Measurements from ENCODE around the gene RNF144B. TPM values are rescaled to one million over a fixed set of nuclear protein-coding genes. Genes with fewer than 3 reads are reported as not detected.

The RNF144B gene
- total RNA-seq, 3 donors from 2014 or later, result 24.3 to 37.0 (median 24.8) TPM

- intact Hi-C loops (cut with DNase I; ENCODE audit: low total_unique reads), result no loop called here
- H3K4me1 ChIP-seq, result peaks cover 0 to 4% of the 10 kb centered on the region in 2 donors
- no peak overlapping the region for H3K4me3 ChIP-seq
- no peaks in the 10 kb centered on the region for H3K27me3 ChIP-seq
- no peak for DNase-seq (ENCODE audit: low spot score in 2 of 2)
- H3K9me3 ChIP-seq, result no peaks in the 10 kb centered on the region
- TF ChIP-seq, protein P1, sequence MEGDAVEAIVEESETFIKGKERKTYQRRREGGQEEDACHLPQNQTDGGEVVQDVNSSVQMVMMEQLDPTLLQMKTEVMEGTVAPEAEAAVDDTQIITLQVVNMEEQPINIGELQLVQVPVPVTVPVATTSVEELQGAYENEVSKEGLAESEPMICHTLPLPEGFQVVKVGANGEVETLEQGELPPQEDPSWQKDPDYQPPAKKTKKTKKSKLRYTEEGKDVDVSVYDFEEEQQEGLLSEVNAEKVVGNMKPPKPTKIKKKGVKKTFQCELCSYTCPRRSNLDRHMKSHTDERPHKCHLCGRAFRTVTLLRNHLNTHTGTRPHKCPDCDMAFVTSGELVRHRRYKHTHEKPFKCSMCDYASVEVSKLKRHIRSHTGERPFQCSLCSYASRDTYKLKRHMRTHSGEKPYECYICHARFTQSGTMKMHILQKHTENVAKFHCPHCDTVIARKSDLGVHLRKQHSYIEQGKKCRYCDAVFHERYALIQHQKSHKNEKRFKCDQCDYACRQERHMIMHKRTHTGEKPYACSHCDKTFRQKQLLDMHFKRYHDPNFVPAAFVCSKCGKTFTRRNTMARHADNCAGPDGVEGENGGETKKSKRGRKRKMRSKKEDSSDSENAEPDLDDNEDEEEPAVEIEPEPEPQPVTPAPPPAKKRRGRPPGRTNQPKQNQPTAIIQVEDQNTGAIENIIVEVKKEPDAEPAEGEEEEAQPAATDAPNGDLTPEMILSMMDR (IDR thresholded peaks at IDR 0.05), result no peak
- TF ChIP-seq POLR2AphosphoS5 (IDR thresholded peaks at IDR 0.05) (no peak), POLR2A (IDR thresholded peaks at IDR 0.05) (no peak)
- H3K27ac ChIP-seq, result peak overlapping the region in 1 of 2 donors; percentile 20
- H3K36me3 ChIP-seq, result no peaks in the 10 kb centered on the region
Observed at GRCh38 chr6:18489335-18489734, 102.2 kb downstream of the RNF144B start.

DNA sequence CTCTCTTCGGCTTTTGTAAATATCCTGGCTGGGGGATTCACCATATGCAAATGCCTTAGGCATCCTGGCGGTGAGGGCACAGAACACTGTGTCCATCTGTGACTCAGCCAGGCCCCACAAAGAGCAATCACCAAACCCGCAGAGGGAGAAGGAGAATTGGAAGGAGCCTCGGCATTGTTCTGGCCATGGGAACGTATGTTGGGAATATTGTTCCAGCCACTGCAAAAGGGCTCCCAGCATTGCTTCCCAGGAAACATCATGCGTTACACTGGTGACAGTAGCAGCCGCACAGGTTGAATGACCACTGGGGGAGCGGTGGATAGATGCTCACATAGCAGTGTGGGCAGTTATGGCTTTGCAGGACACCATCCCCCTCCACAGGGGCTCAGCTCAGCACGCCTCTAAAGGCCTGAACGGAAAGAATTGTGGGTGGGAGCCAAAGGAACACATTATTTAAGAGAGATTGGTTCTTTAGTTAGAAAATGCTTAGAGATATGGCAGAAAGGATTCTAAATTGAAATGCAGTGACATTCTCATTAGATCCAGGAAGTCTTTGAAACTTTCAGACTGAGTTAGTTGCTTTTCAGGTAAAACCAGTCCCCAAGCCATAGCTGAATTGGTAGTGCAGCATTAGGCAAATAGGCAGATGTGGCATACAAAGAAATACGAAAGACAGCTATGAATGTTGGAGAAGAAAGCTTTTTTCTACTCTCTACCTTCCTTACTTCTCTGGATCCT lies 104.3 kb downstream of the RNF144B start:
- intact Hi-C loops (cut with DNase I; ENCODE audit: low total_unique reads), result no loop called here
- Histone ChIP-seq H3K27me3 (no peaks in the 10 kb centered on the region), H3K4me3 (peak overlapping the region in 1 of 3 donors; percentile 9), H3K4me1 (peaks cover 0 to 4% of the 10 kb centered on the region in 2 donors), H3K27ac (peak overlapping the region; percentile 71 to 84), H3K36me3 (no peaks in the 10 kb centered on the region), H3K9me3 (no peaks in the 10 kb centered on the region)
- peak in 1 of 2 donors; percentile 33 for DNase-seq (ENCODE audit: low spot score in 2 of 2)
- peak in 1 of 3 donors; percentile 31 for TF ChIP-seq POLR2AphosphoS5 (IDR thresholded peaks at IDR 0.05)
- TF ChIP-seq POLR2A (IDR thresholded peaks at IDR 0.05), result no peak
- TF ChIP-seq, protein P1 (IDR thresholded peaks at IDR 0.05), result peak in 1 of 3 donors; percentile 21

- intact Hi-C loops (cut with DNase I; ENCODE audit: low total_unique reads), result no loop called here
- no peak for DNase-seq (ENCODE audit: low spot score in 2 of 2)
- Histone ChIP-seq H3K4me1 (peaks cover 0 to 4% of the 10 kb centered on the region in 2 donors), H3K27ac (peak overlapping the region; percentile 71 to 84), H3K36me3 (no peaks in the 10 kb centered on the region), H3K27me3 (no peaks in the 10 kb centered on the region), H3K9me3 (no peaks in the 10 kb centered on the region), H3K4me3 (no peak overlapping the region)
- TF ChIP-seq, protein P1 (IDR thresholded peaks at IDR 0.05), result no peak
- TF ChIP-seq POLR2A (IDR thresholded peaks at IDR 0.05) (no peak), POLR2AphosphoS5 (IDR thresholded peaks at IDR 0.05) (no peak)
Observed at GRCh38 chr6:18492972-18493371, 105.8 kb downstream of the RNF144B start.

- H3K27me3 ChIP-seq, result no peaks in the 10 kb centered on the region
- H3K36me3 ChIP-seq, result no peaks in the 10 kb centered on the region
- intact Hi-C loops (cut with DNase I; ENCODE audit: low total_unique reads), result no loop called here
- peaks cover 0 to 4% of the 10 kb centered on the region in 2 donors for H3K4me1 ChIP-seq
- DNase-seq (ENCODE audit: low spot score in 2 of 2), result peak in 1 of 2 donors; percentile 49
- peak in 1 of 3 donors; percentile 53 for TF ChIP-seq POLR2AphosphoS5 (IDR thresholded peaks at IDR 0.05)
- TF ChIP-seq POLR2A (IDR thresholded peaks at IDR 0.05), result no peak
- H3K4me3 ChIP-seq, result no peak overlapping the region
- no peaks in the 10 kb centered on the region for H3K9me3 ChIP-seq
- H3K27ac ChIP-seq, result peak overlapping the region; percentile 71 to 84
Observed at GRCh38 chr6:18493382-18493891, 106.3 kb downstream of the RNF144B start.

DNA sequence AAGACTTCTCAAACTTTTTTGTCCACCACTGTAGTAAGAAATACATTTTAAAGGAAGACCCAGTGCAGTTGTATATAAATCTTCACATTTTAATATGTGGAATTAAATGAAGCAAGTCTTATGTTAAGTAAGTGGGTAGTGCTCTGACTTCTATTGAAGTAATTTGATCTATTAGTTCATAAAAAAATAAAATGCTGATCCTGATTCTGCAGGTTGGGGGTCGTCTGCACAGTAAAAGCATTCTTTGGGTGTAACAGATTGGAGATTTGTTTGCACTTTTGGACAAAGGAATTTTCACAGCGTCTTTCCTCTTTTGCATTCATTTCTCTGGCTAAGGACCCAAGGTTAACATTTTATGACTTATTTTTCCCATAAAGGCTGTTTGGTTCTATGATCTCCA lies 106.8 kb downstream of the RNF144B start:
- peak overlapping the region; percentile 46 to 48 for H3K27ac ChIP-seq

More for the DNA sequence above, 106.8 kb downstream of the RNF144B start:
- Histone ChIP-seq H3K4me1 (peaks cover 0 to 4% of the 10 kb centered on the region in 2 donors), H3K4me3 (no peak overlapping the region), H3K27me3 (no peaks in the 10 kb centered on the region), H3K36me3 (no peaks in the 10 kb centered on the region), H3K9me3 (no peaks in the 10 kb centered on the region)
- DNase-seq (ENCODE audit: low spot score in 2 of 2), result no peak
- intact Hi-C loops (cut with DNase I; ENCODE audit: low total_unique reads), result no loop called here
- TF ChIP-seq, protein P1 (IDR thresholded peaks at IDR 0.05), result no peak
- no peak for TF ChIP-seq POLR2A (IDR thresholded peaks at IDR 0.05)
- TF ChIP-seq POLR2AphosphoS5 (IDR thresholded peaks at IDR 0.05), result no peak
